ENCODE data around the gene BRWD1.

The BRWD1 gene

GRCh38 chr21:39347537-39347936 lies 34.1 kb upstream of the BRWD1 start:
- H3K4me1 ChIP-seq: peaks cover 44% of the 10 kb centered on the region

GRCh38 chr21:39346671-39347331 lies 33.4 kb upstream of the BRWD1 start:
- peak overlapping the region; percentile 88 for H3K4me2 ChIP-seq
- no peaks in the 10 kb centered on the region for H3K9me3 ChIP-seq
- peaks cover 44% of the 10 kb centered on the region for H3K36me3 ChIP-seq
- peaks cover 44% of the 10 kb centered on the region for H3K4me1 ChIP-seq
- H3K27me3 ChIP-seq: no peaks in the 10 kb centered on the region
- H4K20me1 ChIP-seq: peaks cover 58% of the 10 kb centered on the region
- H3K4me3 ChIP-seq: peak overlapping the region; percentile 89
- 0 out of 2 replicates have a peak overlapping the region, but pooled peaks have one; percentile 99 for H3K27ac ChIP-seq
- TF ChIP-seq Cebpa-rat (IDR thresholded peaks at IDR 0.05): no peak
- H3K9ac ChIP-seq: peak overlapping the region; percentile 99

More at GRCh38 chr21:39347537-39347936, 34.1 kb upstream of the BRWD1 start:
- Histone ChIP-seq H3K4me2 (peak overlapping the region; percentile 88), H3K27ac (peak overlapping the region; percentile 99), H3K9ac (peak overlapping the region; percentile 99), H3K27me3 (no peaks in the 10 kb centered on the region), H3K4me3 (peak overlapping the region; percentile 89), H3K9me3 (no peaks in the 10 kb centered on the region), H3K36me3 (peaks cover 37% of the 10 kb centered on the region), H4K20me1 (peaks cover 55% of the 10 kb centered on the region)
- no peak for TF ChIP-seq Cebpa-rat (IDR thresholded peaks at IDR 0.05)

- peak overlapping the region; percentile 99; the same call in 1 of the 2 replicates for H3K9ac ChIP-seq
Measured at GRCh38 chr21:39346206-39346605, 32.8 kb upstream of the BRWD1 start.

GRCh38 chr21:39345440-39345839 lies 32.0 kb upstream of the BRWD1 start:
- Histone ChIP-seq H3K9ac (no peak overlapping the region), H3K27ac (no peak overlapping the region), H3K27me3 (no peaks in the 10 kb centered on the region), H3K36me3 (peaks cover 57% of the 10 kb centered on the region), H3K4me2 (peak overlapping the region; percentile 88), H3K4me1 (peaks cover 39% of the 10 kb centered on the region), H3K4me3 (no peak overlapping the region; the same call in 1 of the 2 replicates), H4K20me1 (peaks cover 64% of the 10 kb centered on the region), H3K9me3 (no peaks in the 10 kb centered on the region)
- no peak for TF ChIP-seq Cebpa-rat (IDR thresholded peaks at IDR 0.05)

More at GRCh38 chr21:39346206-39346605, 32.8 kb upstream of the BRWD1 start:
- Histone ChIP-seq H3K27ac (no peak overlapping the region), H3K4me3 (peak overlapping the region; percentile 89), H3K9me3 (no peaks in the 10 kb centered on the region), H3K36me3 (peaks cover 50% of the 10 kb centered on the region), H4K20me1 (peaks cover 64% of the 10 kb centered on the region), H3K27me3 (no peaks in the 10 kb centered on the region), H3K4me2 (peak overlapping the region; percentile 88), H3K4me1 (peaks cover 44% of the 10 kb centered on the region)
- TF ChIP-seq Cebpa-rat (IDR thresholded peaks at IDR 0.05): no peak

- Histone ChIP-seq H3K4me2 (peak overlapping the region; percentile 88), H3K27ac (no peak overlapping the region), H3K9ac (no peak overlapping the region), H3K4me1 (peaks cover 33% of the 10 kb centered on the region), H3K4me3 (no peak overlapping the region), H3K9me3 (no peaks in the 10 kb centered on the region), H4K20me1 (peaks cover 64% of the 10 kb centered on the region), H3K36me3 (peaks cover 62% of the 10 kb centered on the region), H3K27me3 (no peaks in the 10 kb centered on the region)
- no peak for TF ChIP-seq Cebpa-rat (IDR thresholded peaks at IDR 0.05)
Measured at GRCh38 chr21:39344848-39345247, 31.4 kb upstream of the BRWD1 start.

GRCh38 chr21:39341249-39341923 lies 28.0 kb upstream of the BRWD1 start:
- no peak for TF ChIP-seq Cebpa-rat (IDR thresholded peaks at IDR 0.05)
- H3K27me3 ChIP-seq: no peaks in the 10 kb centered on the region
- H3K9ac ChIP-seq: no peak overlapping the region
- H4K20me1 ChIP-seq: peaks cover 43% of the 10 kb centered on the region
- H3K4me3 ChIP-seq: no peak overlapping the region
- H3K4me2 ChIP-seq: no peak overlapping the region
- no peaks in the 10 kb centered on the region for H3K9me3 ChIP-seq
- peaks cover 25% of the 10 kb centered on the region for H3K4me1 ChIP-seq
- H3K27ac ChIP-seq: no peak overlapping the region
- peaks cover 59% of the 10 kb centered on the region for H3K36me3 ChIP-seq

GRCh38 chr21:39340687-39341086 lies 27.3 kb upstream of the BRWD1 start:
- no peaks in the 10 kb centered on the region for H3K27me3 ChIP-seq
- peaks cover 36% of the 10 kb centered on the region for H4K20me1 ChIP-seq
- peaks cover 53% of the 10 kb centered on the region for H3K36me3 ChIP-seq
- H3K9ac ChIP-seq: no peak overlapping the region
- no peaks in the 10 kb centered on the region for H3K9me3 ChIP-seq
- peaks cover 18% of the 10 kb centered on the region for H3K4me1 ChIP-seq
- no peak overlapping the region for H3K4me3 ChIP-seq
- no peak overlapping the region for H3K4me2 ChIP-seq
- TF ChIP-seq Cebpa-rat (IDR thresholded peaks at IDR 0.05): no peak
- H3K27ac ChIP-seq: no peak overlapping the region

- peaks cover 4% of the 10 kb centered on the region; the same call in 1 of the 2 replicates for H3K4me1 ChIP-seq
- no peak overlapping the region for H3K4me3 ChIP-seq
- no peaks in the 10 kb centered on the region for H3K27me3 ChIP-seq
- peaks cover 41% of the 10 kb centered on the region for H3K36me3 ChIP-seq
- no peak overlapping the region for H3K4me2 ChIP-seq
- H3K27ac ChIP-seq: no peak overlapping the region
- H3K9me3 ChIP-seq: no peaks in the 10 kb centered on the region
- H4K20me1 ChIP-seq: peaks cover 21% of the 10 kb centered on the region
- H3K9ac ChIP-seq: no peak overlapping the region
- TF ChIP-seq Cebpa-rat (IDR thresholded peaks at IDR 0.05): no peak
Measured at GRCh38 chr21:39339231-39339630, 25.8 kb upstream of the BRWD1 start.

GRCh38 chr21:39336457-39337008 lies 23.1 kb upstream of the BRWD1 start:
- Histone ChIP-seq H3K9ac (no peak overlapping the region), H3K4me1 (no peaks in the 10 kb centered on the region), H3K27ac (no peak overlapping the region), H3K36me3 (peaks cover 17% of the 10 kb centered on the region), H3K4me3 (no peak overlapping the region), H3K27me3 (no peaks in the 10 kb centered on the region), H3K4me2 (no peak overlapping the region), H4K20me1 (peaks cover 3% of the 10 kb centered on the region; the same call in 1 of the 2 replicates), H3K9me3 (no peaks in the 10 kb centered on the region)
- TF ChIP-seq Cebpa-rat (IDR thresholded peaks at IDR 0.05): no peak

- H3K4me1 ChIP-seq: no peaks in the 10 kb centered on the region
- TF ChIP-seq Cebpa-rat (IDR thresholded peaks at IDR 0.05): no peak
- H3K4me3 ChIP-seq: no peak overlapping the region
- H3K4me2 ChIP-seq: no peak overlapping the region
- no peak overlapping the region for H3K27ac ChIP-seq
- H3K36me3 ChIP-seq: no peaks in the 10 kb centered on the region
- no peaks in the 10 kb centered on the region for H3K27me3 ChIP-seq
- H3K9ac ChIP-seq: no peak overlapping the region
- no peaks in the 10 kb centered on the region for H4K20me1 ChIP-seq
- H3K9me3 ChIP-seq: no peaks in the 10 kb centered on the region
Measured at GRCh38 chr21:39334611-39335010, 21.2 kb upstream of the BRWD1 start.
